ENCODE measurements around the gene SEMA3B. TPM values are rescaled to one million over a fixed set of nuclear protein-coding genes. Genes with fewer than 3 reads are reported as not detected.

The SEMA3B gene
- total RNA-seq, 3 donors from 2014 or later, result 10.1 to 17.6 (median 11.1) TPM

- no peaks in the 10 kb centered on the region for H3K27me3 ChIP-seq
- TF ChIP-seq POLR2A (IDR thresholded peaks at IDR 0.05) (no peak), POLR2AphosphoS5 (IDR thresholded peaks at IDR 0.05) (no peak)
- TF ChIP-seq, protein P1, sequence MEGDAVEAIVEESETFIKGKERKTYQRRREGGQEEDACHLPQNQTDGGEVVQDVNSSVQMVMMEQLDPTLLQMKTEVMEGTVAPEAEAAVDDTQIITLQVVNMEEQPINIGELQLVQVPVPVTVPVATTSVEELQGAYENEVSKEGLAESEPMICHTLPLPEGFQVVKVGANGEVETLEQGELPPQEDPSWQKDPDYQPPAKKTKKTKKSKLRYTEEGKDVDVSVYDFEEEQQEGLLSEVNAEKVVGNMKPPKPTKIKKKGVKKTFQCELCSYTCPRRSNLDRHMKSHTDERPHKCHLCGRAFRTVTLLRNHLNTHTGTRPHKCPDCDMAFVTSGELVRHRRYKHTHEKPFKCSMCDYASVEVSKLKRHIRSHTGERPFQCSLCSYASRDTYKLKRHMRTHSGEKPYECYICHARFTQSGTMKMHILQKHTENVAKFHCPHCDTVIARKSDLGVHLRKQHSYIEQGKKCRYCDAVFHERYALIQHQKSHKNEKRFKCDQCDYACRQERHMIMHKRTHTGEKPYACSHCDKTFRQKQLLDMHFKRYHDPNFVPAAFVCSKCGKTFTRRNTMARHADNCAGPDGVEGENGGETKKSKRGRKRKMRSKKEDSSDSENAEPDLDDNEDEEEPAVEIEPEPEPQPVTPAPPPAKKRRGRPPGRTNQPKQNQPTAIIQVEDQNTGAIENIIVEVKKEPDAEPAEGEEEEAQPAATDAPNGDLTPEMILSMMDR (IDR thresholded peaks at IDR 0.05), result no peak
- no peaks in the 10 kb centered on the region for H3K9me3 ChIP-seq
- H3K36me3 ChIP-seq, result peaks cover 2% of the 10 kb centered on the region
- no peak overlapping the region for H3K4me3 ChIP-seq
- intact Hi-C loops (cut with DNase I; ENCODE audit: low total_unique reads), result no loop called here
- DNase-seq (ENCODE audit: low spot score in 2 of 2), result no peak
- no peak overlapping the region for H3K27ac ChIP-seq
- peaks cover 0 to 20% of the 10 kb centered on the region in 2 donors for H3K4me1 ChIP-seq
These were observed 57.2 kb downstream of the SEMA3B start for GRCh38 chr3:50326182-50326541.

DNA sequence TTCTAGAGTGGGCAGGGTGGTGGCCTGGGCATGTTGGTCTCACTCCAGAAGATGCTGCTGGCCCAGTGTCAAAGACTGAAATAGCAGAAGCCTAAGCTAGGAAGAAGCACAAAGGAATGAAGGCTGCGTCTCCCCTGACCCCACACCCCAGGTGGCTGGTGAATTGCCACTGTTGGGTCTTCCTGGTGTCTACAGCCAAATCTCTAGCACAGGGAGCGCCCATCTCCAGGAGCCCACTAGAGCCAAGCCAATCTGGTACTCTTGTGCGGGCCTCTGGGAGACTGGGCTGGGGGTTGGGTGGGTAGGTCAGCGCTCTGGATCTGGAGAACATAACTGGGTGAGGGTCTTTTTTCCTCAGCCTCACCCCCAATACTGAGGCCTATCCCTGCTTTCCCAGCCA, 58.2 kb downstream of the SEMA3B start:
- DNase-seq (ENCODE audit: low spot score in 2 of 2), result no peak
- H3K9me3 ChIP-seq, result no peaks in the 10 kb centered on the region
- H3K4me1 ChIP-seq, result peaks cover 0 to 16% of the 10 kb centered on the region in 2 donors
- peak overlapping the region in 1 of 2 donors; percentile 89 for H3K27ac ChIP-seq
- intact Hi-C loops (cut with DNase I; ENCODE audit: low total_unique reads), result no loop called here
- TF ChIP-seq POLR2AphosphoS5 (IDR thresholded peaks at IDR 0.05) (no peak), POLR2A (IDR thresholded peaks at IDR 0.05) (no peak)
- TF ChIP-seq, protein P1 (IDR thresholded peaks at IDR 0.05), result no peak
- H3K4me3 ChIP-seq, result peak overlapping the region; percentile 97 to 100 (median 98)
- H3K27me3 ChIP-seq, result no peaks in the 10 kb centered on the region
- H3K36me3 ChIP-seq, result peaks cover 8% of the 10 kb centered on the region

Other genes starting within 250 kb of the SEMA3B start
- 100 to 1,000 TPM; 214 to 343 (median 296) TPM for gene RBM5, start 180.2 kb upstream of the SEMA3B start, total RNA-seq
- gene SEMA3F, start 113.8 kb upstream of the SEMA3B start, total RNA-seq, result 10 to 100 TPM in 2 of 3 donors, 1 to 10 TPM in 1; 7.7 to 49.8 (median 26.9) TPM
- gene GNAT1, start 77.5 kb upstream of the SEMA3B start, total RNA-seq, result not detected
- 1 to 10 TPM in 1 of 3 donors, under 1 TPM in 1, not detected in 1; 0.98 to 2.5 TPM for gene SLC38A3, start 63.9 kb upstream of the SEMA3B start, total RNA-seq
- gene GNAI2, start 32.9 kb upstream of the SEMA3B start, total RNA-seq, result 100 to 1,000 TPM in 2 of 3 donors, 10 to 100 TPM in 1; 95.3 to 232 (median 162) TPM
- gene LSMEM2, start 9.9 kb downstream of the SEMA3B start, total RNA-seq, result not detected
- 10 to 100 TPM; 50.4 to 82.3 (median 72.7) TPM for gene IFRD2, start 23.3 kb downstream of the SEMA3B start, total RNA-seq
- gene HYAL3, start 30.3 kb downstream of the SEMA3B start, total RNA-seq, result 1 to 10 TPM; 2.3 to 6.4 (median 2.7) TPM
- 1 to 10 TPM; 6.0 to 8.8 (median 8.5) TPM for gene NAA80, start 30.3 kb downstream of the SEMA3B start, total RNA-seq
- 10 to 100 TPM in 1 of 3 donors, 1 to 10 TPM in 2; 3.5 to 16.1 (median 4.8) TPM for gene HYAL1, start 34.4 kb downstream of the SEMA3B start, total RNA-seq
- 100 to 1,000 TPM in 1 of 3 donors, 10 to 100 TPM in 2; 66.0 to 215 (median 96.0) TPM for gene HYAL2, start 53.6 kb downstream of the SEMA3B start, total RNA-seq
- 10 to 100 TPM; 18.1 to 25.9 (median 21.3) TPM for gene TUSC2, start 59.1 kb downstream of the SEMA3B start, total RNA-seq
- gene RASSF1, start 71.7 kb downstream of the SEMA3B start, total RNA-seq, result 10 to 100 TPM; 42.7 to 63.6 (median 49.8) TPM
- gene ZMYND10, start 76.6 kb downstream of the SEMA3B start, total RNA-seq, result 1 to 10 TPM in 2 of 3 donors, under 1 TPM in 1; 0.32 to 2.6 (median 1.9) TPM
- gene NPRL2, start 81.6 kb downstream of the SEMA3B start, total RNA-seq, result 10 to 100 TPM; 17.4 to 31.5 (median 29.5) TPM
- gene CYB561D2, start 81.7 kb downstream of the SEMA3B start, total RNA-seq, result 10 to 100 TPM; 23.6 to 30.1 (median 28.8) TPM
- gene TMEM115, start 90.4 kb downstream of the SEMA3B start, total RNA-seq, result 10 to 100 TPM; 46.7 to 67.3 (median 47.9) TPM
- 1 to 10 TPM in 2 of 3 donors, under 1 TPM in 1; 0.80 to 2.0 (median 1.5) TPM for gene CACNA2D2, start 234.5 kb downstream of the SEMA3B start, total RNA-seq

Measured in breast epithelium (tissue), 4 donors.